LNCAP (cell line): ENCODE measurements around the gene MYL6B.

Source experiments
- TF ChIP-seq, protein P1 (sequence below): fragments of 450-650 bp; IDR thresholded peaks from 2 replicates; pipeline ENCODE4 v1.5.1; 2017; ENCODE audit warnings: mild to moderate bottlenecking

MYL6B gene

GRCh38 chr12:56141946-56142784 lies 10.2 kb upstream of the MYL6B start:
- TF ChIP-seq, protein P1, sequence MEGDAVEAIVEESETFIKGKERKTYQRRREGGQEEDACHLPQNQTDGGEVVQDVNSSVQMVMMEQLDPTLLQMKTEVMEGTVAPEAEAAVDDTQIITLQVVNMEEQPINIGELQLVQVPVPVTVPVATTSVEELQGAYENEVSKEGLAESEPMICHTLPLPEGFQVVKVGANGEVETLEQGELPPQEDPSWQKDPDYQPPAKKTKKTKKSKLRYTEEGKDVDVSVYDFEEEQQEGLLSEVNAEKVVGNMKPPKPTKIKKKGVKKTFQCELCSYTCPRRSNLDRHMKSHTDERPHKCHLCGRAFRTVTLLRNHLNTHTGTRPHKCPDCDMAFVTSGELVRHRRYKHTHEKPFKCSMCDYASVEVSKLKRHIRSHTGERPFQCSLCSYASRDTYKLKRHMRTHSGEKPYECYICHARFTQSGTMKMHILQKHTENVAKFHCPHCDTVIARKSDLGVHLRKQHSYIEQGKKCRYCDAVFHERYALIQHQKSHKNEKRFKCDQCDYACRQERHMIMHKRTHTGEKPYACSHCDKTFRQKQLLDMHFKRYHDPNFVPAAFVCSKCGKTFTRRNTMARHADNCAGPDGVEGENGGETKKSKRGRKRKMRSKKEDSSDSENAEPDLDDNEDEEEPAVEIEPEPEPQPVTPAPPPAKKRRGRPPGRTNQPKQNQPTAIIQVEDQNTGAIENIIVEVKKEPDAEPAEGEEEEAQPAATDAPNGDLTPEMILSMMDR, result no peak

DNA sequence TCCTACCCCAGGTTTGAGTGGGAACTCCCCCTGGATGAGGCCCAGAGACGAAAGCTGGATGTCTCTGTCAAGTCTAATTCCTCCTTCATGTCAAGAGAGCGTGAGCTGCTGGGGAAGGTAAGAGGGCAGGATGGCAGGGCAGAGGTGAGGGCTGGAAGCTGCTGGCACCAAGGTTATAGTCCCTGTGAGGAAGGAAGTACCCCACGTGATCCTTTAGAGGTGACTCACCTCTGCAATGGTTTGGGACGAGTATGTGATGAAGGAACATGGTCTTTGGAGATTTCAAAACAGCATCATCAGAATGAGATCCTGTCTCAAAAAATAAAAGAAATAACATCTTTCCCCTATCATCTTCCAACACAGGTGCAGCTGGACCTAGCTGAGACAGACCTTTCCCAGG lies 9.2 kb upstream of the MYL6B start:
- TF ChIP-seq, protein P1, result no peak

DNA sequence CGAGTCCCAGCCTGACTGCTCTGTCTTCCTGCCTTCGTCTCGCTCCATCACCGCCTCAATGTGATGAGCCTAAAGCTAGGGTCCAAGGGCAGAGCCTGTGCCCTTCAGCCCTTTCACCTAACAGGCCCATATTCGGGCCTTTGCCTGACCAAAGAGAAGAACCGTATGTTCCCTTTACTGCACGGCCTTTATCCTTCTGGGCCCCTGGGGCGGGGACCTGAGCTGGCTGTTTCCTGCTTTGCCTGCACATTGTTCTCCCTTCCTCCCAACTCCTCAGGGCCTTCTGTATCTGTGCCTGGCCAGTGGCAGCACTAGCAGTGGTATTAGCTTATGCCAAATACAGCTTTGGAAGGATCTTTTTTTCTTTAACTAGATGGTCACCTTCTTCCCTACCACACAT lies 8.5 kb upstream of the MYL6B start:
- TF ChIP-seq, protein P1, result no peak

- TF ChIP-seq, protein P1, result no peak
Measured at GRCh38 chr12:56145217-56145616, 7.2 kb upstream of the MYL6B start.

DNA sequence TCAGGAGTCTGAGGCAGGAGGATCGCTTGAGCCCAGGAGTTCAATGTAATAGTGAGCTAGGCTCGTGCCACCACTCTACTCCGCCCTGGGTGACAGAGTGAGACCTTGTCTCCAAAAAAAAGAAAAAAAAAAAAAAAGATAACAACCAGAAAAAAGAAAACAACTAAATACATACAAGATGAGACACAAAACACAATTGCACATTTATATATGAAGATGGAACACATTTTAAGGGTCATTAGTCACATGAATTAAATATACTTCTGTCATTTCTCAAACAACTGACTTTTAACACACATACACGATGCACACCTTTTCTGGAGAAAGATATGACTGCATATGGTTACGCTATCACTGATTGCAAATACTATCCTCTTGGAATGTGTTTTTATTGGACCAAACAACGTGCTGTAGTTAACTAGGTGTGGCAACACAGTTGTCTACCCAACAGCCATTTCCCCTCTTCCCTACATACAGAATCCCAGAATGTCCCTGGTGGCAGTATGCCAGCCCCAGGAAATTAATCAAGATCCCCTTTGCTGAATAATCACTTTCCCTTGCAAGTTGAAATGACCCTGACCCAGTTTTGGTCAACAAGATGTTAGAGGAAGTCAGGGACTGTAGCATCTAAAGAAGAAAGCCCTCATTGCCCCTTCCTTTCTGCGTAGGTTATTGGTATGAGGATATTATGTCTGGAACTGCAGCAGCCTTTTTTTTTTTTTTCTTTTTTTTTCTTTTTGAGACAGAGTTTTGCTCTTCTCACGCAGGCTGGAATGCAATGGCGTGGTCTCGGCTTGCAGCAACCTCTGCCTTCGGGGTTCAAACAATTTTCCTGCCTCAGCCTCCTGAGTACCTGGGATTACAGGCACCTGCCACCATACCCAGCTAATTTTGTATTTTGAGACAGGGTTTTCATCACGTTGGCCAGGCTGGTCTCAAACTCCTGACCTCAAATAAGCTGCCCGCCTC lies 5.6 kb upstream of the MYL6B start:
- TF ChIP-seq, protein P1, result no peak

- TF ChIP-seq, protein P1, result no peak
Measured at GRCh38 chr12:56150563-56150962, 1.8 kb upstream of the MYL6B start.

DNA sequence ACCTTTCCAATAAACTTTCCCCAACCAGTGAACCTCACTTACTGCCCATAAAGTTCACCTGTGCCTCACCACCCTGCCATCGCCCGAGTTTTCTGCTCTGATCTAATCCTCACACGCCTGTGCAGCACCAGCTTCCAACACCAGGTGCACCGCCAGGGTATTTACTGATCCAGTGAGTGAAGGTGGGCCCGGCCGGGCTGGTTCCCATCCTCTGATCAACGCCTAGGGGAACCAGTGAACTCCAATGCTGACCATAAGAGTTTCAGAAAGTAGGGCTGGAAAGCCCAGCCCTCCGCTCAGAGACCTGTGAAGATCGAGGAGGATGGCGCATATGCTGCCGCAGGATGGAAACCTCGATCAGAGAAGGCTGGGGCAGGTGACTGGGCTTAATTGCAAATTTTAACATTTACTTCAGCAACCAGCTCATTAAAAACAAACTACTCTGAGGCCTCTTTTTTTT lies 685 bp upstream of the MYL6B start:
- TF ChIP-seq, protein P1, result peak; percentile 39; the same call in 1 of the 2 replicates
